ENCODE results near the gene PFKP.

DNA sequence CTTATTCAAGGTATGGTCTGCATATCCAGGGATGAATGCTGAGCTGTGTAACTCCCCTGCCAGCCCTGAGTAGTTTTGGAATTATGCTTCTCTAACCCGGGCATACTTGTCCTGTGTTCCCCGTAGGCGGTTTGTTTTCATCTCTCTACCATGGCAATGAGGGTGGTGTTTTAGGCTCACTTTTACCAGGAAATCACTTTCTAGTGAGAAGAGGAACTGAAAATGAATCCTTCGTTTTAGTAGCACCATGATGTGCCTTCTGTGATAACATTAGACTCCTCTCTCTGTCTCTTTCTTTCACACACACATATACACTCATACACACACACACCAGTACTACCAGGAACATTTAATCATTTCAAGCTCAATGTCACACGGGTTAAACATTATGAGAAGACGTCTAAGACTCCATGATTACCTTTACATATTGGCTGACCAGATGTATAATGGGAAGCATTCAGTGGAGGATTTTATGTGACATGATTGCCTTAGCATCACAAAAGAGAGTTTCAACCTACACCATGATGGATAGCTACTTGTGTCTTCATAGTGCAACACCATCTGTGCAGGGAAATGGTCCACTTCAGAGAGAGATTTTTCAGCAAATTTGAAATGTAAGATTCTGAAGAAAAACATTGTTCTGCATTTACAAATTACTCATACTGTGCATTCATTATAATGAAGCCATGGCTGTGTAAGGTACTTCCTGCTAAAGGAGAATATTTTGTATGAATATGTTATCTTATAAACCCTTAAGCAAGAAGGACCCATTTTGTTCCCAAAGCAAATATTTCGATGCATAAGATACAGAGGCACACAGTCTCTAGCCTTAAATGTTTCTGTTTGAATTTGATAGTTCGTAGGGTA lies 31.0 kb upstream of the PFKP start:
- TF ChIP-seq, protein P1, sequence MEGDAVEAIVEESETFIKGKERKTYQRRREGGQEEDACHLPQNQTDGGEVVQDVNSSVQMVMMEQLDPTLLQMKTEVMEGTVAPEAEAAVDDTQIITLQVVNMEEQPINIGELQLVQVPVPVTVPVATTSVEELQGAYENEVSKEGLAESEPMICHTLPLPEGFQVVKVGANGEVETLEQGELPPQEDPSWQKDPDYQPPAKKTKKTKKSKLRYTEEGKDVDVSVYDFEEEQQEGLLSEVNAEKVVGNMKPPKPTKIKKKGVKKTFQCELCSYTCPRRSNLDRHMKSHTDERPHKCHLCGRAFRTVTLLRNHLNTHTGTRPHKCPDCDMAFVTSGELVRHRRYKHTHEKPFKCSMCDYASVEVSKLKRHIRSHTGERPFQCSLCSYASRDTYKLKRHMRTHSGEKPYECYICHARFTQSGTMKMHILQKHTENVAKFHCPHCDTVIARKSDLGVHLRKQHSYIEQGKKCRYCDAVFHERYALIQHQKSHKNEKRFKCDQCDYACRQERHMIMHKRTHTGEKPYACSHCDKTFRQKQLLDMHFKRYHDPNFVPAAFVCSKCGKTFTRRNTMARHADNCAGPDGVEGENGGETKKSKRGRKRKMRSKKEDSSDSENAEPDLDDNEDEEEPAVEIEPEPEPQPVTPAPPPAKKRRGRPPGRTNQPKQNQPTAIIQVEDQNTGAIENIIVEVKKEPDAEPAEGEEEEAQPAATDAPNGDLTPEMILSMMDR (IDR thresholded peaks at IDR 0.05) = no peak
- no peak for TF ChIP-seq ZFX (IDR thresholded peaks at IDR 0.05; ENCODE audit: borderline replicate concordance)
